PFSK-1 (cell line): ENCODE results near the gene RGS6.

Experiments
- POLR2AphosphoS5 ChIP-seq: IDR thresholded peaks from 2 replicates; pipeline ENCODE4 v1.6.1; 2012; ENCODE audit warnings: low read depth, mild to moderate bottlenecking, control low read depth, low read length, moderate library complexity
- SIN3A ChIP-seq: IDR thresholded peaks from 2 replicates; pipeline ENCODE4 v1.6.1; 2012; ENCODE audit warnings: mild to moderate bottlenecking, low read length, moderate library complexity, borderline replicate concordance; ENCODE audit not compliant: insufficient read depth
- TAF1 ChIP-seq: IDR thresholded peaks from 2 replicates; pipeline ENCODE4 v1.6.1; 2012; ENCODE audit warnings: low read length, control low read depth, borderline replicate concordance; ENCODE audit not compliant: insufficient read depth
- TF ChIP-seq, protein P1 (sequence below), 2 experiments: IDR thresholded peaks; 2 replicates each; pipeline versions ENCODE4 v1.6.1 to v1.8.0; 2011 to 2012; ENCODE audit warnings: low read depth in 2 of 2, low read length in 2 of 2, control low read depth in 1 of 2, inconsistent platforms in 1 of 2, mild to moderate bottlenecking in 1 of 2, moderate library complexity in 1 of 2; ENCODE audit not compliant: insufficient read depth in 1 of 2

DNA sequence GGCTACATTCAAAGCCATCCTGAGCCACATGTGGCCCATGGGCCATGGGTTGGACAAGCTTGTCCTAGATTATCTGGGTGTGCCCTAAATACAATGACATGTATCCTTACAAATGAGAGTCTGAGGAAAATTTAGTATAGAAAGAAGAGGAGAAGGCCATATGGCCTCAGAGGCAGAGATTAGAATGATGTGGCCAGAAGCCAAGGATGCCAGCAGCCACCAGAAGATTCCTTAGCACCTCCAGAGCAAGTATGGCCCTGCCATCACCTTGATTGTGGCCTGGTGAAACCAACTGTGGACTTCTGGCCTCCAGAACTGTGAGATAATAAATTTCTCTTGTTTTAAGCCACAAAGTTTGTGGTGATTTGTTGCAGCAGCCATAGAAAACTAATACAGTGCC is 436.9 kb downstream of the RGS6 start:
- TF ChIP-seq TAF1 (no peak), SIN3A (no peak), POLR2AphosphoS5 (no peak)
- TF ChIP-seq, protein P1, sequence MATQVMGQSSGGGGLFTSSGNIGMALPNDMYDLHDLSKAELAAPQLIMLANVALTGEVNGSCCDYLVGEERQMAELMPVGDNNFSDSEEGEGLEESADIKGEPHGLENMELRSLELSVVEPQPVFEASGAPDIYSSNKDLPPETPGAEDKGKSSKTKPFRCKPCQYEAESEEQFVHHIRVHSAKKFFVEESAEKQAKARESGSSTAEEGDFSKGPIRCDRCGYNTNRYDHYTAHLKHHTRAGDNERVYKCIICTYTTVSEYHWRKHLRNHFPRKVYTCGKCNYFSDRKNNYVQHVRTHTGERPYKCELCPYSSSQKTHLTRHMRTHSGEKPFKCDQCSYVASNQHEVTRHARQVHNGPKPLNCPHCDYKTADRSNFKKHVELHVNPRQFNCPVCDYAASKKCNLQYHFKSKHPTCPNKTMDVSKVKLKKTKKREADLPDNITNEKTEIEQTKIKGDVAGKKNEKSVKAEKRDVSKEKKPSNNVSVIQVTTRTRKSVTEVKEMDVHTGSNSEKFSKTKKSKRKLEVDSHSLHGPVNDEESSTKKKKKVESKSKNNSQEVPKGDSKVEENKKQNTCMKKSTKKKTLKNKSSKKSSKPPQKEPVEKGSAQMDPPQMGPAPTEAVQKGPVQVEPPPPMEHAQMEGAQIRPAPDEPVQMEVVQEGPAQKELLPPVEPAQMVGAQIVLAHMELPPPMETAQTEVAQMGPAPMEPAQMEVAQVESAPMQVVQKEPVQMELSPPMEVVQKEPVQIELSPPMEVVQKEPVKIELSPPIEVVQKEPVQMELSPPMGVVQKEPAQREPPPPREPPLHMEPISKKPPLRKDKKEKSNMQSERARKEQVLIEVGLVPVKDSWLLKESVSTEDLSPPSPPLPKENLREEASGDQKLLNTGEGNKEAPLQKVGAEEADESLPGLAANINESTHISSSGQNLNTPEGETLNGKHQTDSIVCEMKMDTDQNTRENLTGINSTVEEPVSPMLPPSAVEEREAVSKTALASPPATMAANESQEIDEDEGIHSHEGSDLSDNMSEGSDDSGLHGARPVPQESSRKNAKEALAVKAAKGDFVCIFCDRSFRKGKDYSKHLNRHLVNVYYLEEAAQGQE (IDR thresholded peaks at IDR 0.05; ENCODE audit: insufficient read depth in 1 of 2, low read depth in 2 of 2, low read length in 2 of 2), result no peak
